GM12872 (cell line): ENCODE measurements around the gene CAMKMT.

ENCODE experiments used
- CTCF ChIP-seq: IDR thresholded peaks from 3 replicates; pipeline ENCODE4 v1.5.1; 2011; ENCODE audit warnings: low read depth, mild to moderate bottlenecking, low read length, moderate library complexity; ENCODE audit not compliant: insufficient read depth

Gene CAMKMT

GRCh38 chr2:44663471-44664073 is 301.8 kb downstream of the CAMKMT start:
- no peak for TF ChIP-seq CTCF

GRCh38 chr2:44668336-44668735 is 306.6 kb downstream of the CAMKMT start:
- TF ChIP-seq CTCF = peak; percentile 58

GRCh38 chr2:44671276-44671675 is 309.5 kb downstream of the CAMKMT start:
- no peak for TF ChIP-seq CTCF

- TF ChIP-seq CTCF = no peak
These were observed 310.2 kb downstream of the CAMKMT start for GRCh38 chr2:44671916-44672315.

- TF ChIP-seq CTCF = no peak
These were observed 310.7 kb downstream of the CAMKMT start for GRCh38 chr2:44672431-44672830.

GRCh38 chr2:44674473-44675284 is 312.9 kb downstream of the CAMKMT start:
- no peak for TF ChIP-seq CTCF

- TF ChIP-seq CTCF = no peak
These were observed 314.6 kb downstream of the CAMKMT start for GRCh38 chr2:44676379-44676778.
